T-helper 2 cell treated with Interferon-gamma antibody and Interleukin-4, amounts not matched to agents 100 ng/mL and 5 ng/mL, for 36 hours (primary cell): ENCODE data around the gene PIK3R5. TPM values are rescaled to one million over a fixed set of nuclear protein-coding genes. Genes with fewer than 3 reads are reported as not detected.

Experiments
- intact Hi-C: fragments of 100-400 bp; cut with micrococcal nuclease; formaldehyde crosslinking; loops from one replicate; pipeline ENCODE4 v1.15.1; 2023
- total RNA-seq: library from RNA; stranded (reverse); gene quantifications from 2 replicates; pipeline ENCODE4 v1.2.3, GENCODE V29; 2022

Gene PIK3R5
- total RNA-seq, 1 donor from 2014 or later: 56.2 TPM

DNA sequence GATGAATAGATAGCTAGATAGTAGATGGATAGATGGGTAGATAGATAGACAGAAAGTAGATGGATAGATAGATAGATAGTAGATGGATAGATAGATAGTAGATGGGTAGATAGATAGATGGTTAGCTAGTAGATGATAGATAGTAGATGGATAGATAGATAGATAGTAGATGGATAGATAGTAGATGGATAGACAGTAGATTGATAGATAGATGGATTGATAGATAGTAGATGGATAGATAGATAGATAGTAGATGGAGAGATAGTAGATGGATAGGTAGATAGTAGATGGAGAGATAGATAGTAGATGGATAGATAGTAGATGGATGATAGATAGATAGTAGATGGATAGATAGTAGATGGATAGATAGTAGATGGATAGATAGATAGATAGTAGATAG is 40.4 kb downstream of the PIK3R5 start:
- intact Hi-C loops: no loop called here

DNA sequence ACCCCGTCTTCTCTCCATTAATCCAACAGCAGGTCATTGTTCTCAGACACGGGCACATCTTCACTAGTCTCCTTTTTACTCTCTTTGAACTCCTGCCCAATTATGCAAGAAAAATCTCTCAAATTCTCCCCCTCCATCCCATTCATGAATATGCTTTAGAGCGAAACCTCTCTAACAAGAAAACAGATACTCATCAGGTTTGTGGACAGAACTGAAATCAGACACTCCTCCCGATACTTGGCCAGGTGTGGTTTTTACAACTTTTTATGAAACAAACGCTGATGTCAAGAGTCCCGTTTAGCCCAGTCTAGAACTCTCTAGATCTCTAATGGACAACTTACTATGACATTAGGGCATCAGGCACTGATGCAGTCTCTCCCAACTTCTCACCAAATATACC is 40.9 kb downstream of the PIK3R5 start:
- intact Hi-C loops: no loop called here

DNA sequence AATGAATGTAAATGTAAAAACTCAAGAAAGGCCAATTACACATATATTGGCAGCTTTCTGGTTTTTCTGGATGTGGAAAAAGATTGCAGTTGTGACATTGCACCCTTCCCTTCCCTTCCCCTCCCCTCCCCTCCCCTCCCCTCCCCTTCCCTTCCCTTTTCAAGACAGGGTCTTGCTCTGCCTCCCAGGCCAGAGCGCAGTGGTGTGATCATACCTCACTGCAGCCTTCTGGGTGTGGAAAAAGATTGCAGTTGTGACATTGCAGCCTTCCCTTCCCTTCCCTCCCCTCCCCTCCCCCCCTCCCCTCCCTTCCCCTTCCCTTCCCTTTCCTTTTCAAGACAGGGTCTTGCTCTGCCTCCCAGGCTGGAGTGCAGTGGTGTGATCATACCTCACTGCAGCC is 41.7 kb downstream of the PIK3R5 start:
- intact Hi-C loops: no loop called here

DNA sequence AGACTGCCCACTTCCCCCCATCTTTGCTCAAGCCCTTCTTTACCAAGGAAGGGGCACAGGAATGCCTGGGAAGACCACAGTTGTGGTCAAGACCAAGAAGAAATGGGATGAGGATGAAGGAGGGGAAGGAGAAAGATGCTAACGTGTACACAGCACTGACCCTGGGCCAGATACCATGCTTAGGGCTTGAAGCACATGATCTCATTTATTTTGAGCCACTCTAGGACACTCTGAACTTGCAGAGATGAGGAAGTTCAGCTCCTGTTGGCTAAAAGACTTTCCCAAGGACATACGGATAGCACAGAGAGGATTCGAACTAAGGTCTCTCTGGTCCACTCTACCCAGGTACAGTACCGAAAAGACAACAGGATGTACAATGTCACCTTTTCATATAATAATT is 42.6 kb downstream of the PIK3R5 start:
- intact Hi-C loops: no loop called here

DNA sequence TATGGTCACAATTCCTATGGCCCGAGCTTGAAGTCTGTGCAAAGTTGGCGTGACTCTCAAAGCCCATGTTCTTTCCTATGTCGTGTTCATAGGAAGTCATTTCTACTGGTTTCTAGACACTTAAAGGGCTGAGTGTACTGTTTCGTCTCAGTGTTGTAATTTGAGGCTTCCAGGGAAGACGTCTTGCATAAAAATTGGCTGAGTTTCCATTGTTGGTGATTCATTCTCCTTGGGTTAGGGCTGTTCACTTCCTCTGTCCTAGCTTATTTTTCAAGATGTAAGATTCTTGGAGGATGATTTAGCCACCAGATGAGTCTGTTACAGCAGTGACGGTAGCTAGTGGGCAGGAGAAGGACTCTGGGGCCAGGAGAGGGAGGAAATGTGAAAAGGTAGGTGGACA is 43.1 kb downstream of the PIK3R5 start:
- intact Hi-C loops: no loop called here

DNA sequence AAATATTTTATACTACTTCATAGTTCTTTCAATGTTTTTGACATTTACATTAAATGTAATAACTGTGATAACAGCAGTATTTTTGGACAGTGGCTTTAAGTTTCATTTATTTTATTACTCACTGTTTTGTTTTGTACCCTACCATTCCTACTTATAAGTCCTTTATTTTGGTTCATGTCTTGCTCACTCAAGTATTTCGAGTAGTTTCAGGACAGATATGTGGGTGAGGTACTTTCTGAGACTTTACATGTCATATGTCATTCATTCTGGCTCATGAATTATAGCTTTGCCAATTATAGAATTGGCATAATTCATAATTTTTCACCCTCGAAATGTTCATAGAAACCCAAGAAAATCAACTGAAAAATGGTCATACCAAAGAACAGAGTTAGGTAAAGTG is 44.4 kb downstream of the PIK3R5 start:
- intact Hi-C loops: no loop called here

DNA sequence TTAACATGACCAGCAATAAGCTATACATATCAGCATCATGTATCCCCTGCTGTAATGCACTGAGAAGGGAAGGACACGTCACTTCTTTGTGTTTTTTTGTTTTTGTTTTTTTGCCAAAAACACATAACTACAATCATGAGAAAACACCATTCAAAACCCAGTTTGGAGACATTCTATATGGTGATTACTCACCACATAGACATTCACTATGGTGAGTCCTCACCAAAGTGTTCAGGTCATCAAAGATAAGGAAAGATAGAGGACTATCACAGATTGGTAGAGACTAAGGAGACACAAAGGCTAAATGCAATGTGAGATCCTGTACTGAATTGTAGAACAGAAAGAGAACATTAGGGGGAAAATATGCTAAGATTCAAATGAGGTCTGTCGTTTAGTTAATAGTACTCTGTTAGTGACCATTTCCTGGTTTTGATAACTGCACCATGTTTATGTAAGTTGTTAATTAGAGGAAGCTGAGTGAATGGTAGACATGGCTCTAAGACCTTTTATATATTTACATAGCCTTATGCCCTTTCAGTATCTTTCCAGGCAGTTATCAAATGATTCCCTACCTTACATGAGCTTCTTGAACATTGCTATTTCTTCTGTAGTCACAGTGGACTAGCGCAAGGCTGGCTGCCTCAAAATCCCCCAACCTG is 46.6 kb downstream of the PIK3R5 start:
- intact Hi-C loops: no loop called here

DNA sequence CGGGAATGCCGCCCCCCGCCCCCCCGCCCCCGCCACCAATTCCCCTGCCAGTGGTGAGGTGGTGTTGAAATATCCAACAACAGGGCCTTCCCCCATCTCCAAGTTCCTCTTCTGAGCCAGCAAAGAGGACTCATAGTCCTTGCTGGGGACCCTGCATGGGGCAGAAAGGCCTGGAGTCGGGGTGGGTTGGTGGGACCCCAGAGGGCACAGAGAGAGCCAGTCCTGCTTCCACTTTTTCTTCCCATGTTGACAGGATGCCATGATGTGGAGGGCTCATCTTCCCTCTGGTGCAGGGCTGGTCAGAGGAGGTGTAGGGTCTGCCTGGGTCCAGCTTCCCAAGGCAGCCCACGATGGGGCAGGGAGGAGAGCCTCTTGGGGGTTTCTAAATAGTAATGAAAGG is 49.0 kb downstream of the PIK3R5 start:
- intact Hi-C loops: no loop called here

DNA sequence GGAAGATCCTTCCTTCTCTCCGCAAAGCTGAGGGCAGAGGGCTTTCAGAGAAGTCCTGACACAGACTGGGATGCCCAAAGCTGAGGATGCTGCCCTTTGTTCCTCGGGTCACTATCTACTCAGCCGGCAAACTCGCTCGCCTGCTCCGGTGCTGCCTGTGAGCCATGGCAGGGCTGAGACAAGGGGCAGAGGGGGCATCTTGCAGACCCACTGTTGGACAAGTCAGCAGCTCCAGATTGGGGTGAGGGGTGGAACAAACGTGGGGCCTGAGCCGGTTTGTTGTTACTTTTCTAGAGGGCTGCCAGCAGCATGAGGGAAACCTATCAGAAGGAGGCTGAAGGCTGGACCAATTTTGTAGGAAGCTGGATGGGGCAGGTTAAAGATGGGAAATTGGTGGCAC is 51.0 kb downstream of the PIK3R5 start:
- intact Hi-C loops: no loop called here

DNA sequence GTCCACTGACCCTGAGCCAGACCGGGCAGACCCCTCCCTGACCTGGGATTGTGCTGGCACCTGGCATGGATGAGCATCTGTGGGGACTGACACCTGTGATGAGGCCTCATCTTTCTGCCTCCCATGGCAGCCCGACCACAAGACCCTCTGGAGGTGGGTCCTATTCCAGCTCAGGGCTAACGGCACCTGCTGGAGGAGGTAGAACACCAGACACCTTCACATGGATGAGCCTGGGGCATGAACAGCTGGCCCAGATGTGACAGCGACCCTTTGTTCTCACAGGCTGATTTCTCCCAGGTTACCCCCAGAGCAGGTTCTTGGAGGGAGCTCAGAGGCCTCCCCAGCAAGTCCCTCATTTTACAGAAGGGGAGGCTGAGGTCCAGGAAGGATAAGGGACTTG is 51.6 kb downstream of the PIK3R5 start:
- intact Hi-C loops: no loop called here

DNA sequence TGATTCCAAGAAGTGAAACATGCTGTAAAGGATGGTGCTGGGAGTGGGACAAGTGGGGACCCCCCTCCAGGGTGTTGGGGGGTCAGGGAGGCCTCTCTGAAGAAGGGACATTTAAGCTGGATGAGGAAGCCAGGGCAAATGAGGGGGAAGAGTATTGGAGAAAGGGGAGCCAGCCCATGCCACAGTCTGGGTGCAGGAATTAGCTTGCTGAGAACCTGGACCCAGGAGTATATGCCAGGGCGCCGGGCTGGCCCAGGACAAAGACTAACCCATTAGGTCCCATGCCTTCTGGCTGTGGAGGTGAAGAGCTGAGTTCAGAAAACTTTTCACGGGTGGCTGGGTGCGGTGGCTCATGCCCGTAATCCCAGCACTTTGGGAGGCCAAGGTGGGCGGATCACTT is 52.4 kb downstream of the PIK3R5 start:
- intact Hi-C loops: no loop called here

DNA sequence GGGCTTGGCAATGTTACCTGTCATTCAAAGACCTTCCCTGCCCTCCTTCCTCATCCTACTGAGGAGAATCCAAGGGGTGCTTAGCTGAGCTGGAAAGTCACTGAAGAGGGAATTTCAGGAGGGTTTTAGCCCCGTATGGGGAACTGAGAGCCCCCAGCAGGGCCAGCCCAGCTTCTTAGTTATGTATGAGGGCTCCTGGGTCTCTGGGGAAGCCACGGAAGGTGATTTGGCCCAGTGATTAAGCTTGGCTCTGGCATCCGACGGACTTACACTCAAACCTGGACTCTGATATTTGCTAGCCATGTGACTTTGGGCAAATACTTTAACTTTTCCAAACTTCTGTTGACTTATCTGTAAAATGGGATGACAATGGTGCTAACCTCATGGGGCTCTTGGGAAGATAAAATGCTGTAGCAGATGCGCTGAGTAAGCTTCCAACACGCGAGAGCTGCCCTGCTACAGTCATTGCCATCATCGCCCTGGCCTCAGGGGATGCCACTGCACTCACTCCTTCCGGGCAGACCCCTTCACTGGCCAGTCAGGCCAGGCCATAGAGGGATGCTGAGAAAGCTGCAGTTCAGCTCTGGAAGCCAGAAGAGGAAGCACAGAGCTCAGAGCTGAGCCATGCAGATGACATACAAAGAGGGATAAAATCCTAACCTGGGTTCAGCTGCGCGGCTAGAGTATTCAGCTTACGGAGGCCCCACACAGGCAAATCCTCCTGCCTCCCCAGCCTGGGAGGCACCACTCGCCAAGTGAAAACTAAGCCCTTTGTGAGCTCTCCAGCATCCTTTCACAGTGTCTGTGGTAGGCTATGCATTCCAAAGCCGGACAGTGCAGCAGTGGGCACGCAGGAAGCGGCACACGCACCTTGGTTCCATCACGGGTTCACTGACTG is 53.2 kb downstream of the PIK3R5 start:
- intact Hi-C loops: no loop called here

DNA sequence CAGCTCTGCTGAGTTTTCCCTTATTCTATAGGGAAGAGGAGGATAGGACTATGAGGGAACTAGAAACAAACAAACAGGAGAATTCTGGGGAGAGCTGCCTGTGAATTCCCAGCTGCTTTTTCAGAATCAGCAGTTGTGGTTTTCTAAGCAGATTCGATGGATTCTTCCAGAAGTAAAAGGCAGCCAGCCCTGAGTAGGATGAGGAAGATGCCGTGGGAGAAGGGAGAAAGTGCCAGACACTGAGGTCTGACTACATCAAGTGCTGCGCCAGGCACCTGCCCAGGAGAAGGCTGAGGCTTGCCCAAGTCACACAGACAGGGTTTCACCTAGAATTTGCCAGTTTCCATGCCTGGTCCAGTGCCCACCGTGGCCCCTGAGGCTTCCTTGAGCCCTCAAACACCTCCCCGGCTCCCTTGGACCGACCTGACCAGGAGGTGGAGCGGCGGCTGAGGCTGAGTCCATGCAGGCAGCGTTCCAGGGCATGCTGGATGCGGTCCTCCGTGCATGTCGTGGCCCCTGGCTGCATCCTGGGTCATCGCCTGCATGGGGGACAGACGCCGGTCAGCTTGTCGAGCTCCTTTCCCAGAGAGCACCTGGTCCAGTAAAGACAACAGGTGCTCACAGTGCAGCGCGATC is 54.4 kb downstream of the PIK3R5 start:
- intact Hi-C loops: no loop called here

DNA sequence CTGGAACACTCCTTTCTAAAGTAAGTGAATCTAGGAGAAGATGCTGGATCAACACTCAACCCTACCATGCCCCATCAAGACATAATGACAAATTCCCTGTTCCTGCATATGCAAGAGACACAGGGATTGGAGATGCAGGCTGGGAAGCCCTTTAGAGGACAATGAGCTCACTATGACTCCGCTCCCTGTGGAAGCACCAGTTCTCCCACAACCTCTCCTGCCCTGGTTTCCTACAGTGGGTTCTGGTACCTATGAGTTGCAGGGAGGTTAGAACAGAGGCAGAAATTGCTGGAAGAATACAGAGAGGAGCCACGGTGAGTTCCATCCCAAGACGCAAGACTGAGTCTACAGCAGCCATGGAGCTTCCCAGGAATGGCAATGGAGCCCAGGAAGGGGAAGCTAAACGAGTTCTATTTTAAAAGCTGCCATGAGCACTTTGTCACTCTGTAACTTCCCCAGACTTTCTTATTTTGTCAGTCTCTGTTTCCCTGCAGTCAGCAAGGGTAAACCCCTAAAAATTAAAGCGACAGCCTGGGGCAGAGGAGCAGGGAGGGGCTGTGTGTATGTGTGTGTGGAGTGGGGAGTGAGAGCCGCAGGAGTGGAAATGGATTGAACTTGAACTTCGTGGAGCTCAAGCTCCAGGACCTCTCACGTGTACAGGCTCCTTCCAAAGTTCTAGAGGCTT is 55.8 kb downstream of the PIK3R5 start:
- intact Hi-C loops: no loop called here

DNA sequence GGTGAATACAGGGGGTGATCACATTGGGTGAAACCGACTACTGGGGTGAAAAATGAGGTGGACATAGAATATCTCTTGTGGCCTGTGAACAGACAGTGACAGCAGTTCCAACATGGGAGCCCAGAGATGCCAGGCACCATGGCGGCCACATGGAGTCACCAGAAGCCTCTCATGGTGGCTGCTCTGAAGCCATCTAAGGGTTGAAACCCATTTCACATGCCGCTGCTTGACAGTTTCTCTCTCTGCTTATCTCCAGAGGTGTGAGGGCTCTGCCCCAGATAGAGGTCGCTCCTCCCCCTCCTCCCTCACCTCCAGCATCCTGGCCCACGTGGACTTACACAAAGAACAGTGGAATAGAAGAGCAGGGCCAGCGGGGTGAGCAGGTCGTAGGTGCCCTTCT is 60.2 kb downstream of the PIK3R5 start:
- intact Hi-C loops: no loop called here

DNA sequence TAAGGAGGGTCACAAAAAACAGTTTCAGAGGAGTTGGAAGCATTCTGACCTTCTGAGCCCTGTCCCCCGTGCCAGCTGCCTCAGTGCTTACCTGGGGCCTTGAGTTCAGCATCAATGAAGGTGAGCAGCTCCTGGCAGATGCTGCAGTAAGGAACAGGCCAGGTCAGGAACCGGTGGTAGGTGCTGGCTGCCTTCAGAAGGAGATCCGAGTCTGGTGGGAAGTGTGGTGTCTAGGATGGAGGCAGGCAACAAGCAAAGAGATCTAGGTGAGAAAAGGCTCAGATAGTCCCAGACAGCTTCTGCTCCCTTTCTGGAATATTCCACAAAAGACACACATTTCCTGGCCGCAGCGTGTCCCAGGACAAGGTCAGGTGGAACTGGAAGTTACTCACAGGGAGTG is 60.8 kb downstream of the PIK3R5 start:
- intact Hi-C loops: no loop called here

DNA sequence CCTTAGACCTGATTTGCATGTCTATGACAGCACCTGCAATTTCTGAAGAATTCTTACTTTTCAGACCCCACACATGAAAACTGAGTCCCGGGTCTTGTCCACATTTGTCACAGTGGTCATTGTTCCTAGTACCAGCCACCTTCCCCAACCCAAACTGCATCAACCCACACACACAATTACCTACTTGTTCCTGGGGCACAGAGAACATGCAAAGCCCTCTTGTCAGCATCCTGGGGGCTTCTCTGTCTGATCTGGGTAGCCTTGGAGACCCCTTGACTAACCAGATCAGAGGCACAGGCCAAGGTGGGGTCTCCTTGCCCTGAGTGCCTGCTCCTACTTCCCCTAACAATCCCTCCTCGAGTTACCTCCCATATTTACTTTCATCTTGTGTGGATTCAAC is 61.3 kb downstream of the PIK3R5 start:
- intact Hi-C loops: no loop called here

DNA sequence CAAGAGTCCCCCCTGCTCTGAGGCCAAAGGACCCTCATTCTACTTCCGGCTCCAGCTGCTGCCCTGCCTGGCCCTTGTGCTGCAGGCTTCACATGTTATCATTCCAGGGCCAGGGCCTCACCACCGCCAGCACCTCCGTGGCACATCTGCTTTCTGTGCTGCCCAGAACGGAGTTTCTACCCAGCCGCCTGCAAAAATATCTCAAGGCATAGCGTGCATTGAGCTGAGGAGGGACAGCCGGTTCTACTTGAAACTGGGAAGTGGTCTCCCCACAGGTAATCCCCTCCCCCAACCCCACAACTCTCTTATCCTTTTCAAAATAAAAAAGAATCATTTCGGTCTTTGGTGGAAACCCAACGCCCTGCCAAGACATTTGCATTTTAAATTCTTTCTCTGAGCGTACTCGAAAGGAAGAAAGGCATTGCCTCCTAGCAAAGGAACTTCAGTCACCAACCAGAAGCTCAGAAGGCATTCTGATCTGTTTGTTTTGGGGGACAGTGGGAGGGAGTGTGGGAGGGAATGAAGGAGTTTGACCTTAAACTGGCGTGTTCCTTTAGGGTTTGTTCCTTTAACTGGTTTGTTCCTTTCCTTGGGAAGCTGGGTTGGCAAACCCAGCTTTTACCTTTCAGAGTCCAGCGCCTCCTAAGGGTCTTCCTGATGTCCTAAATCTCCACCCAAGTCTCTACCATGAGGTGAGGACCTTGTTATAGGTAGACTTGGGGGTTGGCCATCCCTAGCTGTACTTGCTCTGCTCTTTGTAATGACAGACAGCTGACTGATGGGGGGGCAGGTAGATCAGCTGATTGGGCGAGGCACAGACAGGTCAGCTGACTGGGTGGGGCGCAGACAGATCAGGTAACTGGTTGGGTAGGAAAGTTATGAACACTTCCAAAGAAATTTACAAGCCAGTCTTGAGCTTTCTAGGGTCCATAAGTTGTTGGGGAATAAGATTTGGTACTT is 64.6 kb downstream of the PIK3R5 start:
- intact Hi-C loops: no loop called here

DNA sequence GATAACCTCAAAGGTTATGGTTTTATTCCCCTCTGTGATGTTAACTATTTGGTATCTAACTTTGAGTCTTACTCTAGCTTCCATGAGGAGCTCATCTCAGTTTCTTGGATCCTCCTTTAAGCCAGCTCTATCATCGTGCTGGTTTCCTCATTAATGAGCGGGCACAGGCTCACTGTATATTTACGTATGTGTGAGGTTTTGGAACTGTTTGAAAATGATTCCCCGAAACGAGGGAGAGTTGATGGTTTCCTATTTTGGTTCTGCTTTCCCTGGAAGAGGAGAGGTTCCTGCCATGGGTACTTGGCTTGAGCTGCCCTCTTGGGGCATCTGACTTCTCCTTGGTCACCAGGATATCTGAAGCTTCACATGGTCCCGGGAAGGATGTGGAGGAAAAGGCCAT is 65.3 kb downstream of the PIK3R5 start:
- intact Hi-C loops: no loop called here

DNA sequence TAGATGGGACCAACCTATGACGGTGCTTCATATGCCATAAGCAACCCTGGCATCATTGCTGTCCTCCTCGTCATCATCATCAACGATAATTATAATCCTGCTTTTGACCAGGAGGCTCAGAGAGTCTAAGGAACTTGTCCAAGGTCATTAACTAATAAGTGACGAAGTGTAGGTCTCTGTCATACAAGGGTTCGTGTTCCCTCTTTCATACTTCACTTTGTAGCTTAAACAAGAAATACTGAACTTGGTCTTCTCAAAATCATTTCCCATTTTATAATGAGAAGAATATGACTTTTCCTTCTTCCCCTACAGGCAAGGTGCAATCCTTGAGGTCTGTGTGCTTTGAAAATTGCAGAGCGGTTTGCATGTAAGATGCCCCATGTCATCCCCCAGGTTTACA is 66.9 kb downstream of the PIK3R5 start:
- intact Hi-C loops: loop anchor here (1.0 to 10.0 kb wide), 7 partner anchors 41 to 266 kb away; partner anchors contain the start of genes MYH10 and PIK3R5

DNA sequence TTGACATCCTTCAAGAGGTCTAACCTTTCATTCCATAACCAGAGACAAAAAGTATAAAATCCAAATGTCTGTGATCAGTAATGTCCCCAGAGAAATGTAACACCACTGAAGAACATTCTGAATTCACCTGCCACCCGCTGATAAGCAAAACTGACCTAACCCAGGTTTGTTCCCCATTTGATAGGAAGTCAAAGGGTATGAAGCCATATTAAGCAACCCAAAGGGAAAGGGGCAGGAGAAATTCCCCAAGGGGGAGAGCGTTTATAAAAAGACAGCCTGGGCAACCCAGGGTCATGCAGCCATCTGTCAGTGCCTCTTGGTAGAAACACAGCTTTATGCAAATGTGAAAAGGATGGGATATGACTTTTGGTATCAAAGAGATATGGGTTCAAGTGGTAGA is 67.4 kb downstream of the PIK3R5 start:
- intact Hi-C loops: loop anchor here (2.0 to 10.0 kb wide), 5 partner anchors 41 to 266 kb away; partner anchors contain the start of gene MYH10
